C4-2B (cell line): ENCODE results near the gene CTNNA3.

Source experiments
- ZFX ChIP-seq: fragments of 450-650 bp; IDR thresholded peaks from 2 replicates; pipeline ENCODE4 v1.6.1; 2017
- TF ChIP-seq, protein P1 (sequence below): fragments of 450-650 bp; conservative IDR thresholded peaks from 2 replicates; pipeline ENCODE4 v1.5.1; 2017; ENCODE audit warnings: mild to moderate bottlenecking

DNA sequence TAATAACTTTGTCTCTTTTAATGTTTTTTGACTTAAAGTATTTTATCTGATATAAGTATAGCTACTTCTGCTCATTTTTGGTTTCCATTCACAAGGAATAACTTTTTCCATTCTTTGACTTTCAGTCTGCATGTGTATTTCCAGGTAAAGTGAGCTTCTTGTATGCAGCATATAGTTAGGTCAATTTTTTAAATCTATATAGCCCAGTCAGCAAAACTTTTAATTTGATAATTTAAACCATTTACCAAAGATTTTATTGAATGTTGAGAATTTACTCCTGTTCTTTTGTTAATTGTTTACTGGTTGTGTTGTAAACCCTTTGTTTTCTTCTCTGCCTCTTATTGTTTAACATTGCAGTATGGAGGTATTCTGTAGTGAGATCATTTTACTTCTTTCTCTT lies 1467.1 kb downstream of the CTNNA3 start:
- TF ChIP-seq, protein P1, sequence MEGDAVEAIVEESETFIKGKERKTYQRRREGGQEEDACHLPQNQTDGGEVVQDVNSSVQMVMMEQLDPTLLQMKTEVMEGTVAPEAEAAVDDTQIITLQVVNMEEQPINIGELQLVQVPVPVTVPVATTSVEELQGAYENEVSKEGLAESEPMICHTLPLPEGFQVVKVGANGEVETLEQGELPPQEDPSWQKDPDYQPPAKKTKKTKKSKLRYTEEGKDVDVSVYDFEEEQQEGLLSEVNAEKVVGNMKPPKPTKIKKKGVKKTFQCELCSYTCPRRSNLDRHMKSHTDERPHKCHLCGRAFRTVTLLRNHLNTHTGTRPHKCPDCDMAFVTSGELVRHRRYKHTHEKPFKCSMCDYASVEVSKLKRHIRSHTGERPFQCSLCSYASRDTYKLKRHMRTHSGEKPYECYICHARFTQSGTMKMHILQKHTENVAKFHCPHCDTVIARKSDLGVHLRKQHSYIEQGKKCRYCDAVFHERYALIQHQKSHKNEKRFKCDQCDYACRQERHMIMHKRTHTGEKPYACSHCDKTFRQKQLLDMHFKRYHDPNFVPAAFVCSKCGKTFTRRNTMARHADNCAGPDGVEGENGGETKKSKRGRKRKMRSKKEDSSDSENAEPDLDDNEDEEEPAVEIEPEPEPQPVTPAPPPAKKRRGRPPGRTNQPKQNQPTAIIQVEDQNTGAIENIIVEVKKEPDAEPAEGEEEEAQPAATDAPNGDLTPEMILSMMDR: no peak
- no peak for TF ChIP-seq ZFX
